ENCODE results near the gene CARD11.

CARD11 gene

DNA sequence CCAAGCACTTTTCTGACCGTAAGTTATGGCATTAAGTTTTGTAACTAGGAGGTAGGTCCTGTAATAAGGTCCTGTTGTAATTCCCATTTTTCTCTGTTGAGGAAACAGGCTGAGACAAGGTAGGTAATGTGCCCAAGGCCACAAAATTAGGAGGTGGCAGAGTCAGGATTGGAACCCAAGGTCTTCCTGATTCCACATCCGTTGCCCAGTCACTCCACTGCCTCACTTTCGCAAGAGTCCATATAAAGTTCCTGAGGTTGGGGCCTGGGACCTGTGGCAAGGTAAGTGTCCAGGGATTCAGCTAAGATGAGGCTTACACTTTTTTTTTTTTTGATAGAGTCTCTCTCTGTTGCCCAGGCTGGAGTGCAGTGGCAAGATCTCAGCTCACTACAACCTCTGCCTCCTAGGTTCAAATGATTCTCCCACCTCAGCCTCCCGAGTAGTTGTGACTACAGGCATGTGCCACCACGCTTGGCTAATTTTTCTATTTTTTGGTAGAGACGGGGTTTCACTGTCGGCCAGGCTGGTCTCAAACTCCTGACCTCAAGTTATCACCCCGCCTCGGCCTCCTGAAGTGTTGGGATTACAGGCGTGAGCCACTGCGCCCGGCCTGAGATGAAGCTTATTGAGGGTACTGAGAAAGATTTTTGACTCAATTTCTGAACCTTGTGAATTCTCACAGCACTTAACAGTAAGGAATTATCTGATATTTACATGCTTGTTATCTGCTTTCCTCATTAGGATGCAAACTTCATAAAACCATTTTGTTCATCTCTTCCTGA lies 179.3 kb downstream of the CARD11 start:
- DNase-seq, result no peak

DNA sequence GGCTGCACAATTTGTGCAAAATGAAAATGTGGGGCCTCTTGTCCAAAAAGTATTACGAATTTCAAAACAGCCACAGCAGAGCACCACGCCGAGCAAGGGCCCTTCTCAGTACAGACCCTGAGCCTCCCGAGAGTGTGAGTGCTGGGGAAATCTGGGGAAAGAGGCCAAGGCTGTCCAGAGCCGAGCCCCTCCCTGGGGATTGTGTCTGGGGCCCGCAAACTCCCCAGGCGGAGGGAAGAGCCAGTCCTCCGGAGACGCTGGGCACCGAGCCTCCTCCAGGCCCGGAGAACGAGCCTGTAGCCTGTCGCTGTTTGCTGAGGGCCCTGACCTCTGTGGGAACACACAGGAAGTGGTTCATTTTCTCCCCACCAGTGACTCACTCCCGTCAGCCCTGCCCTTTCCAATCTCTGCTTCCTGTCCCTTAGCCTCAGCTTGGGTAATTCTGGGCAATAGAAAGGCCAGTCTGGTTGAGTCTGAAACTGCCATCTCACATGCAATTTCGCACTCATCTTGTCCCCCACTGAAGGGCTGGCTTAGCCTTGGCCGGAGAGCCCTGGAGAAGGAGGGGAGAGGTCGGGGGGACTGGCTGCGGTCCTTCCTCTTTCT lies 180.1 kb downstream of the CARD11 start:
- no peak for DNase-seq

DNA sequence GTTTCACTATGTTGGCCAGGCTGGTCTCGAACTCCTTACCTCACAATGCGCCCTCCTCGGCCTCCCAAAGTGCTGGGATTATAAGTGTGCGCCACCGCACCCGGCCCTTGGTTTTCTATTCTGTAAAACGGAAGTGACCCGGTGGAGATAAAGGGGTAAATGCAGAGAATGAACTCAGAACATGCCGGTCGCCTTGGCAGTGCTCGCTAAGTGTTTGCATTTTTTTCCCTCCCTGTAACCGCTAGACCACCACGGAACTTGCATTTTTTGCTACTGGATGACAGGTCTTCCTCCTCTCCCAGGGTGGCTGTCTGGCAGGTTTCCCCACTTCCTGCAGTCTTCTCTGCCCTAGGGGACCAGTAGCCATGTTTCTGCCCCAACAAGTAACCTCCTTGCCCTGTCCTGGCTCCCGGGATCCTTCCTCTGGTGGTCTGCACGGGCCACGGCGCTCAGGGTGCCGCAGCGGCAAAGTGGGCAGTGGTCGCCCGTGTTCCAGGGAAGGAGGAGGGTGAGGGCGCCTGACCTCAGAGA lies 180.8 kb downstream of the CARD11 start:
- DNase-seq, result no peak

DNA sequence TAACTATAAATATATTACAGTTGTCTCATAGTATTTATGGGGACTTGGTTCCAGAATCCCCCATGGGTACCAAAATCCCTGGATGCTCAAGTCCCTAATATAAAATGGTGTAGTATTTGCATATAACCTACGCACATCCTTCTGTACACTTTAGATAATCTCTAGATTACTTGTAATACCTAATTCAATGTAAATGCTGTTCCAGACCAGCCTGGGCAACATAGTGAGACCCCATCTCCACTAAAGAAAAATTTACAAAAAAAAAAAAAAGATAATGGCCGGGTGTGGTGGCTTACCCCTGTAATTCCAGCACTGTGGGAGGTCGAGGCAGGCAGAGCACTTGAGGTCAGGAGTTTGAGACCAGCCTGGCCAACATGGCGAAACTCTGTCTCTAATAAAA lies 182.2 kb downstream of the CARD11 start:
- no peak for DNase-seq

DNA sequence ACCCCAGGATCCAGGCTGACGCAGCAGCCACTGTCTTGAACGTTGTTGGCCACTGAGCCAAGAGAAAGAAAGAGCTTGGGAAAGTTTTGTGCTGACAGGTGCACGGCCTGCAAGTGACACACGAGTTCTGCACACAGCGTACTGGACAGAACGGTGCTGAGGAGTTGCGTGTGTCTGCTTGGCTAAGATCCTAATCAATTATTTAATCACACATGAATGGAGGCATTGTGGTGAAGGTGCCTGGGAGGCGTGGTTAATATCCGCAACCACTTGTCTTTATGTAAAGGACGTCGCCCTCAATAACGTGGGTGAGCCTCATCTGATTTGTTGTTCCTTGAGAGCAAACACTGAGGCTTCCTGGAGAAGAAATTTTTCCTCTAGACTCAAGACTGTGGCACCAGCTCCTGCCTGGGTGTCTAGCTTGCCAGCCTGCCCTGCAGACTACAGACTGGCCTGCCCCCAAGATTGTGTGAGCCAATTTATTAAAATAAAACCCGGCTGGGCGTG lies 183.0 kb downstream of the CARD11 start:
- DNase-seq, result no peak

DNA sequence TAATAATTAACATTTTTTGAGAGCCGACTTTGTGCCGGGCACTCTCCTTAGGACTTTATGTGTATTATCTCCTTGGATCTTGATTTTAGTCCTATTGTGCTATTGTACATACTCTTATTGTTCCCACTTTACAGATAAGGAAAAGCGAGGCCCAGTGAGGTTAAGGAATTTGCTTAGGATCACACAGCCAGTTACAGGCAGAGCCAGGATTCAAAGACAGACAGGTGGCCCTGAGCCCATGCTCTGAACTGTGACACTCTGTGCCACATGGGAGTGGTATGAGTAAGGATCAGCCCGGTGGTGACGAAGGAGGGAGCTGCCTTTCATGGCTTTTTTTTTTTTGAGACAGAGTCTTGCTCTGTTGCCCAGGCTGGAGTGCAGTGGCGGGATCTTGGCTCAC lies 183.7 kb downstream of the CARD11 start:
- no peak for DNase-seq

DNA sequence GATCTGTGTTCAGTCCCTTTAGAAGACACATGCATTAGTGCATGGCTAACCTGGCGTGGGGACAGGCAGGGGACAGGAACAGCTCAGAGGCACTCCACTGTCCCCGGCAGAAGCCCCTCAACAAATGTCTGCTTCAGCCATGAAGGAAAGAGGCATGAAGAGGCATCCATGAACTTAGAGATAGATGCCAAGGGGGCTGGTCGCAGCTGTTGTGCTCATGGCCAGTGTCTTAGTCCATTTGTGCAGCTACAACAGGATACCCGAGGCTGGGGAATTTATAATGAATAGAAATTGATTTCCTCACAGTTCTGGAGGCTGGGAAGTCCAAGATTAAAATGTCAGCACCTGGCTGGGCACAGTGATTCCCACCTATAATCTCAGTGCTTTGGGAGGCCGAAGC lies 185.0 kb downstream of the CARD11 start:
- no peak for DNase-seq

DNA sequence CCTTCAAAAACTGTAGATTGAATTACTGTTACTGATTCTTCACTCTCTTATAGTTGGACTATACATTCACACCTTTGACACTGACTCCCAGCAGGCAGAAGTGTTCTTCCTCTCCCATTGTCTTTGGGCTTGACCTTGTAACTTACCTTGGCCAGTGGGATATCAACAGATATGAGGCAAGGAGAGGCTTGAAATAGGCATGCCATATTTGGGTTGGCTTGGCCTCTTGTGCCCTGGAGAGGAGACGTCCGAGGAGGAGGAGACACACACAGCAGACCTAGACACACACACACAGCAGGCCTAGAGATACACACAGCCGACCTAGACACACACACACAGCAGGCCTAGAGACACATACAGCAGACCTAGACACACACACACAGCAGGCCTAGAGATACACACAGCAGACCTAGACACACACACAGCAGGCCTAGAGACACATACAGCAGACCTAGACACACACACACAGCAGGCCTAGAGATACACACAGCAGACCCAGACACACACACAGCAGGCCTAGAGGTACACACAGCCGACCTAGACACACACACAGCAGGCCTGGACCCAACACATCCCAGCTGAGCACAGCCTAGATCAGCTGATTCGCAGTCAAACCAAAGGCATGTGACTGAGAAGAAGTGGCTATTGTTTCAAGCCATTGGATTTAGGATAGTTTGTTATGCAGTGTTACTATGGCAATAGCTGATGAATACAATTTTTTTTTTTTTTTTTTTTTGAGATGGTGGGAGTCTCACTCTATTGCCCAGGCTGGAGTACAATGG lies 187.1 kb downstream of the CARD11 start:
- DNase-seq, result no peak
